BJ (cell line): ENCODE data around the gene UBAC1. TPM values are rescaled to one million over a fixed set of nuclear protein-coding genes. Genes with fewer than 3 reads are reported as not detected.

Experiments
- CTCF ChIA-PET: fragments of 350-600 bp; formaldehyde crosslinking; extraction: SDS; loops from one replicate; lab custom pipeline; 2021; ENCODE audit warnings: antibody characterized with exemption, inconsistent platforms; lab: Yijun Ruan, JAX
- POLR2A ChIA-PET: fragments of 300-600 bp; sonication (Branson Sonifier 250); formaldehyde crosslinking; extraction: SDS; loops from one replicate; lab custom pipeline; 2021; ENCODE audit warnings: antibody characterized with exemption; lab: Charles Lee
- DNase-seq: peaks from one replicate; pipeline ENCODE4 v3.0.0-alpha.2; 2011; ENCODE audit warnings: low read depth
- H3K27me3 ChIP-seq: 2 replicates; pipeline ENCODE4 v1.6.0; 2011; ENCODE audit warnings: low read length; ENCODE audit not compliant: control insufficient read depth, insufficient read depth
- H3K36me3 ChIP-seq: 2 replicates; pipeline ENCODE4 v1.5.1; 2011; ENCODE audit warnings: low read length; ENCODE audit not compliant: control insufficient read depth, insufficient read depth
- H3K4me3 ChIP-seq: 2 replicates; pipeline ENCODE4 v1.5.1; 2011; ENCODE audit warnings: low read depth, mild to moderate bottlenecking, control low read depth, low read length
- polyA plus RNA-seq: library from polyadenylated mRNA; depleted of rRNA; stranded (reverse); fragments of >200 nt; gene quantifications from 2 replicates; pipeline ENCODE4 v1.2.3, GENCODE V29; 2011
- TF ChIP-seq, protein P1 (sequence below): IDR thresholded peaks from 2 replicates; pipeline ENCODE4 v1.5.1; 2011; ENCODE audit warnings: low read depth, mild to moderate bottlenecking, control low read depth, inconsistent platforms, low read length, moderate library complexity; ENCODE audit not compliant: insufficient read depth

The UBAC1 gene
- polyA plus RNA-seq, 1 experiment: 50.2 TPM

GRCh38 chr9:135960411-135961276, 529 bp downstream of the UBAC1 start:
- Histone ChIP-seq H3K4me3 (peak overlapping the region; percentile 88), H3K27me3 (peaks cover 5% of the 10 kb centered on the region; the same call in 1 of the 2 replicates), H3K36me3 (no peaks in the 10 kb centered on the region)
- CTCF ChIA-PET: interaction anchor here (0.8 to 3.7 kb wide), 10 partner anchors 10 to 162 kb away, joined by 3 to 19 read pairs (median 3); no protein-coding TSS in a partner anchor
- no peak for DNase-seq
- TF ChIP-seq, protein P1, sequence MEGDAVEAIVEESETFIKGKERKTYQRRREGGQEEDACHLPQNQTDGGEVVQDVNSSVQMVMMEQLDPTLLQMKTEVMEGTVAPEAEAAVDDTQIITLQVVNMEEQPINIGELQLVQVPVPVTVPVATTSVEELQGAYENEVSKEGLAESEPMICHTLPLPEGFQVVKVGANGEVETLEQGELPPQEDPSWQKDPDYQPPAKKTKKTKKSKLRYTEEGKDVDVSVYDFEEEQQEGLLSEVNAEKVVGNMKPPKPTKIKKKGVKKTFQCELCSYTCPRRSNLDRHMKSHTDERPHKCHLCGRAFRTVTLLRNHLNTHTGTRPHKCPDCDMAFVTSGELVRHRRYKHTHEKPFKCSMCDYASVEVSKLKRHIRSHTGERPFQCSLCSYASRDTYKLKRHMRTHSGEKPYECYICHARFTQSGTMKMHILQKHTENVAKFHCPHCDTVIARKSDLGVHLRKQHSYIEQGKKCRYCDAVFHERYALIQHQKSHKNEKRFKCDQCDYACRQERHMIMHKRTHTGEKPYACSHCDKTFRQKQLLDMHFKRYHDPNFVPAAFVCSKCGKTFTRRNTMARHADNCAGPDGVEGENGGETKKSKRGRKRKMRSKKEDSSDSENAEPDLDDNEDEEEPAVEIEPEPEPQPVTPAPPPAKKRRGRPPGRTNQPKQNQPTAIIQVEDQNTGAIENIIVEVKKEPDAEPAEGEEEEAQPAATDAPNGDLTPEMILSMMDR: no peak
- POLR2A ChIA-PET: interaction anchor here (0.6 kb wide), 2 partner anchors 53 to 141 kb away, joined by 3 to 5 read pairs; partner anchors contain the start of gene CAMSAP1

- Histone ChIP-seq H3K27me3 (peaks cover 5% of the 10 kb centered on the region; the same call in 1 of the 2 replicates), H3K4me3 (peak overlapping the region; percentile 88), H3K36me3 (no peaks in the 10 kb centered on the region)
- TF ChIP-seq, protein P1: no peak
- POLR2A ChIA-PET: interaction anchor here (0.6 kb wide), 1 partner anchor 140 kb away, joined by 3 read pairs; no protein-coding TSS in a partner anchor
- CTCF ChIA-PET: interaction anchor here (0.8 to 3.7 kb wide), 10 partner anchors 9 to 163 kb away, joined by 3 to 19 read pairs (median 3); no protein-coding TSS in a partner anchor
- DNase-seq: no peak
Measured at GRCh38 chr9:135959814-135960213, 1.4 kb downstream of the UBAC1 start.

DNA sequence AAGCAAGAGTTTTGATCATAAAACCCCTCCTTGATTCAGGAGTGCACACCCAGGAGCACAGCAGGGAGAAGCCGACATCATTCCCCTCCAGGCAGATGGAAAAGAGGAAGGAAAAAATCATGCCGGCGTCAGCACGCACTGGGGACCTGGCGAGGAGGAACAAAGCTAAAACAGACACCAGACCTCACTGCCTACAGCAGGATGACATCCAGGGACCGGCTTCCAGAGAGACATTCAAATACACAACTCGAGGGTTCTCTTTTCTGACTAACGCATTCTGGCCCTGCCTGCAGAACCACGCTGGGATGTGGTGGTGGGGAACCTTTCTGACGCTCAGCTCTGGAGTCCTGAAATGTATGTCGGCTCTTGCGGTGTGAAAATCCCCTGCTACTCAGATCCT, 2.7 kb downstream of the UBAC1 start:
- POLR2A ChIA-PET: no interaction called here
- DNase-seq: no peak
- peaks cover 3% of the 10 kb centered on the region; the same call in 1 of the 2 replicates for H3K27me3 ChIP-seq
- CTCF ChIA-PET: interaction anchor here (2.0 to 3.7 kb wide), 2 partner anchors 93 to 161 kb away, joined by 4 to 15 read pairs; no protein-coding TSS in a partner anchor
- H3K36me3 ChIP-seq: peaks cover under 1% of the 10 kb centered on the region
- H3K4me3 ChIP-seq: no peak overlapping the region
- TF ChIP-seq, protein P1: no peak

DNA sequence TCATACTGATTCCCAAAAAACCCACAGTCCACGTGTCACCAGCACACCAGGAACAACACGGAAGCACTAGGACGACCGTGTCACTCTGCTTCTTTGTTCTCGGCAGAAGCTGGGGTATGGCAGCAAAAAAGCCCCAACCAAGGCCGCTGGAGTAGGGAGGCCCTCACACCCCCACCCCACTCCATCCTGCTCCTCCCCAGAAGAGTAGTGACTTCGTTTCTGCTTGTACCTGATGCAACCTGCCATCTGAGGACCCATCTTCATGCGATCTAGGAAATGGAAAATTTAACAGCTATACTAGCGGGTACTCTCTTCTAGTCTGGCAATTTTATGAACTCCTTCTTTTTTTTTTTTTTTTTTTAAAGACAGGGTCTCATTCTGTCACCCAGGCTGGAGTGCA, 3.7 kb downstream of the UBAC1 start:
- peaks cover 6% of the 10 kb centered on the region for H3K36me3 ChIP-seq
- H3K4me3 ChIP-seq: no peak overlapping the region
- CTCF ChIA-PET: no interaction called here
- no peak for DNase-seq
- H3K27me3 ChIP-seq: 0 out of 2 replicates have a peak, but pooled peaks cover 2% of the 10 kb centered on the region
- TF ChIP-seq, protein P1: no peak
- POLR2A ChIA-PET: no interaction called here

DNA sequence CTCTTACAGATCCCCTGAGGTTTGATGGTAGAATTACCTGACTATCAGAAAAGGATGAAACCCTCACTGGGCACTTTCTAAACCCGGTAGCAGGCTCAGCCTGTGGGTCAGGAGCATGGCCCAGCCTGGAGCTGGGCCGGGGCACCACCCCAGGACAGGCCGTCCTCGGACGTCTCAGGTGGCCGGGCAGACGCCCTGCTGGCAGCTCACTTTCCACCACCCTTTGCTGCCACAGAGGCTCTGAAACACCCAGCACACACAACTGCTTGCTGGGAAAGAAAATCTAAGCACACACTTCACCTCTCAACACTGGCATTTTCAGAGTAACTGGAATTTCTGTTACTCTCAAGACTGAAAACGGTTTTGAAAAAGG, 4.4 kb downstream of the UBAC1 start:
- Histone ChIP-seq H3K27me3 (no peaks in the 10 kb centered on the region), H3K4me3 (no peak overlapping the region), H3K36me3 (peaks cover 12% of the 10 kb centered on the region)
- ChIA-PET POLR2A (no interaction called here), CTCF (no interaction called here)
- no peak for DNase-seq
- TF ChIP-seq, protein P1: no peak
